M059J (cell line): Measurements from ENCODE around the gene TRAPPC3L. TPM values are rescaled to one million over a fixed set of nuclear protein-coding genes. Genes with fewer than 3 reads are reported as not detected.

Source experiments
- total RNA-seq: library from RNA; depleted of rRNA; stranded (reverse); fragments of >200 nt; shearing (Covaris generic); gene quantifications from 2 replicates; pipeline ENCODE4 v1.2.3, GENCODE V29; 2014; rRNA removed

TRAPPC3L gene
- total RNA-seq, 1 experiment from 2014 or later = 0.27 TPM

Other genes starting within 250 kb of the TRAPPC3L start
- gene DSE, start 174.7 kb downstream of the TRAPPC3L start, total RNA-seq = 15.4 and 24.5 TPM in 2 replicates
- 6.3 and 6.9 TPM in 2 replicates for gene CALHM6, start 84.3 kb downstream of the TRAPPC3L start, total RNA-seq
- 1.3 and 1.6 TPM in 2 replicates for gene CALHM5, start 34.0 kb downstream of the TRAPPC3L start, total RNA-seq
- gene CALHM4, start 8.1 kb upstream of the TRAPPC3L start, total RNA-seq = not detected in 2 replicates
- 24.2 and 27.0 TPM in 2 replicates for gene RWDD1, start 25.8 kb upstream of the TRAPPC3L start, total RNA-seq
- gene RSPH4A, start 70.8 kb upstream of the TRAPPC3L start, total RNA-seq = 0.10 TPM in 1 of 2 replicates, not detected in the other
- gene ZUP1, start 123.1 kb upstream of the TRAPPC3L start, total RNA-seq = 5.4 and 8.9 TPM in 2 replicates
- gene KPNA5, start 135.5 kb upstream of the TRAPPC3L start, total RNA-seq = 2.7 and 2.9 TPM in 2 replicates
- not detected in 2 replicates for gene FAM162B, start 220.0 kb upstream of the TRAPPC3L start, total RNA-seq